SK-N-SH (cell line): ENCODE results near the gene FAM90A1. TPM values are rescaled to one million over a fixed set of nuclear protein-coding genes. Genes with fewer than 3 reads are reported as not detected.
"Not testable (repeated sequence)": the region's sequence is repeated elsewhere in the genome, so short reads cannot be mapped to it uniquely, and the experiment has no call there.

Source experiments
- CTCF ChIA-PET: fragments of 300-600, 350-600 bp; formaldehyde crosslinking; extraction: SDS; loops from one replicate; lab custom pipeline; 2021; lab: Yijun Ruan, JAX
- POLR2A ChIA-PET: fragments of 350-600 bp; sonication (Branson Sonifier 250); formaldehyde crosslinking; extraction: SDS; loops from one replicate; lab custom pipeline; 2020; ENCODE audit warnings: antibody characterized with exemption, inconsistent platforms; lab: Yijun Ruan, JAX
- DNase-seq: peaks from one replicate; pipeline ENCODE4 v3.0.0; 2012
- H2AFZ ChIP-seq: fragments of 200-600 bp; sonication (generic); 2 replicates; pipeline ENCODE4 v1.8.1; 2016; ENCODE audit warnings: antibody characterized with exemption, mild to moderate bottlenecking, low read depth
- H3F3A ChIP-seq: fragments of 200-600 bp; sonication (generic); replicated peaks from 2 replicates; pipeline ENCODE3; 2016; ENCODE audit warnings: antibody characterized with exemption, mild to moderate bottlenecking; ENCODE audit not compliant: insufficient read depth
- H3K27ac ChIP-seq, 2 experiments: fragments of 200-500 bp in 1 of 2; fragments of 200-600 bp in 1 of 2; sonication (Bioruptor generic) in 1 of 2; sonication (generic), shearing (Covaris generic) in 1 of 2; 2 replicates each; pipeline versions ENCODE4 v1.5.1 to v1.6.1; 2014 to 2016; ENCODE audit warnings: low read depth in 2 of 2, inconsistent platforms in 1 of 2, low read length in 1 of 2, mild to moderate bottlenecking in 1 of 2, mixed read lengths in 1 of 2
- H3K27me3 ChIP-seq: fragments of 200-600 bp; sonication (generic), shearing (Covaris generic); 2 replicates; pipeline ENCODE4 v1.6.1; 2016; ENCODE audit warnings: mixed run types; ENCODE audit not compliant: insufficient read depth
- H3K36me3 ChIP-seq, 2 experiments: fragments of 200-500 bp in 1 of 2; fragments of 200-600 bp in 1 of 2; sonication (Bioruptor generic) in 1 of 2; sonication (generic) in 1 of 2; replicated peaks in 1 of 2; 2 replicates each; pipeline versions ENCODE3 to v1.5.1; 2014 to 2016; ENCODE audit warnings: low read length in 1 of 2, mild to moderate bottlenecking in 1 of 2; ENCODE audit not compliant: insufficient read depth in 2 of 2, control insufficient read depth in 1 of 2
- H3K4me1 ChIP-seq, 2 experiments: fragments of 200-500 bp in 1 of 2; fragments of 200-600 bp in 1 of 2; sonication (Bioruptor generic) in 1 of 2; sonication (generic), shearing (Covaris generic) in 1 of 2; 2 replicates each; pipeline versions ENCODE4 v1.5.1 to v1.6.1; 2014 to 2016; ENCODE audit warnings: low read depth in 1 of 2, low read length in 1 of 2, mixed run types in 1 of 2; ENCODE audit not compliant: insufficient read depth in 2 of 2, control insufficient read depth in 1 of 2
- H3K4me2 ChIP-seq: fragments of 200-600 bp; sonication (generic), shearing (Covaris generic); 2 replicates; pipeline ENCODE4 v1.6.1; 2017; ENCODE audit warnings: mixed run types
- H3K4me3 ChIP-seq, 2 experiments: fragments of 200-500 bp in 1 of 2; fragments of 200-600 bp in 1 of 2; sonication (Bioruptor generic) in 1 of 2; sonication (generic), shearing (Covaris generic) in 1 of 2; 2 replicates each; pipeline versions ENCODE4 v1.5.1 to v1.8.1; 2014 to 2016; ENCODE audit warnings: low read depth in 2 of 2, inconsistent platforms in 1 of 2, low read length in 1 of 2, mild to moderate bottlenecking in 1 of 2, mixed read lengths in 1 of 2, moderate library complexity in 1 of 2
- H3K79me2 ChIP-seq: fragments of 200-600 bp; sonication (generic); 2 replicates; pipeline ENCODE4 v1.8.1; 2017; ENCODE audit warnings: mild to moderate bottlenecking; ENCODE audit not compliant: insufficient read depth
- H3K9ac ChIP-seq: fragments of 200-600 bp; sonication (generic); 2 replicates; pipeline ENCODE4 v1.6.1; 2017; ENCODE audit warnings: mixed run types
- H3K9me2 ChIP-seq: fragments of 200-600 bp; sonication (generic); 2 replicates; pipeline ENCODE4 v1.6.1; 2017; ENCODE audit warnings: mixed run types
- H3K9me3 ChIP-seq: fragments of 200-600 bp; sonication (generic); 2 replicates; pipeline ENCODE4 v1.6.1; 2017; ENCODE audit warnings: mixed run types, mild to moderate bottlenecking, moderate library complexity
- H4K20me1 ChIP-seq: fragments of 200-600 bp; sonication (generic); 2 replicates; pipeline ENCODE4 v1.6.1; 2017; ENCODE audit warnings: mild to moderate bottlenecking, mixed run types; ENCODE audit not compliant: insufficient read depth
- CHD2 ChIP-seq: fragments of 150-350 bp; IDR thresholded peaks from 2 replicates; pipeline ENCODE4 v1.6.1; 2018; ENCODE audit warnings: low read length; ENCODE audit not compliant: partially characterized antibody
- GABPA ChIP-seq: IDR thresholded peaks from 2 replicates; pipeline ENCODE4 v1.4.0; 2012; ENCODE audit warnings: low read depth, mild to moderate bottlenecking
- MXI1 ChIP-seq: IDR thresholded peaks from 2 replicates; pipeline ENCODE4 v1.6.1; 2012; ENCODE audit warnings: mild to moderate bottlenecking, low read depth, low read length, improper control_type of control experiment
- NFIC ChIP-seq: IDR thresholded peaks from 2 replicates; pipeline ENCODE4 v1.4.0; 2012; ENCODE audit warnings: borderline replicate concordance
- TAF1 ChIP-seq: IDR thresholded peaks from 2 replicates; pipeline ENCODE4 v1.6.1; 2012; ENCODE audit warnings: low read depth, mild to moderate bottlenecking, low read length, moderate library complexity, borderline replicate concordance
- USF1 ChIP-seq: IDR thresholded peaks from 2 replicates; pipeline ENCODE4 v1.4.0; 2012; ENCODE audit warnings: low read depth, borderline replicate concordance
- YY1 ChIP-seq: IDR thresholded peaks from 2 replicates; pipeline ENCODE4 v1.4.0; 2012; ENCODE audit warnings: low read depth, mild to moderate bottlenecking
- WGBS: methylation state at CpG from one replicate; pipeline ENCODE4 v1.1.6; 2017; ENCODE audit warnings: low lambda C conversion rate; 5-methylcytosine and 5-hydroxymethylcytosine counted together
- polyA plus RNA-seq, 3 experiments: library from polyadenylated mRNA; depleted of rRNA; stranded (reverse); fragments of >200 nt; gene quantifications; 2 replicates each; pipeline ENCODE4 v1.2.3, GENCODE V29; 2012
- TF ChIP-seq, protein P1 (sequence below): IDR thresholded peaks from 2 replicates; pipeline ENCODE4 v1.4.0; 2012; ENCODE audit warnings: low read depth

Gene FAM90A1
- polyA plus RNA-seq, 1 of the 3 experiments (the other 2 are of a cell fraction) = not detected

DNA sequence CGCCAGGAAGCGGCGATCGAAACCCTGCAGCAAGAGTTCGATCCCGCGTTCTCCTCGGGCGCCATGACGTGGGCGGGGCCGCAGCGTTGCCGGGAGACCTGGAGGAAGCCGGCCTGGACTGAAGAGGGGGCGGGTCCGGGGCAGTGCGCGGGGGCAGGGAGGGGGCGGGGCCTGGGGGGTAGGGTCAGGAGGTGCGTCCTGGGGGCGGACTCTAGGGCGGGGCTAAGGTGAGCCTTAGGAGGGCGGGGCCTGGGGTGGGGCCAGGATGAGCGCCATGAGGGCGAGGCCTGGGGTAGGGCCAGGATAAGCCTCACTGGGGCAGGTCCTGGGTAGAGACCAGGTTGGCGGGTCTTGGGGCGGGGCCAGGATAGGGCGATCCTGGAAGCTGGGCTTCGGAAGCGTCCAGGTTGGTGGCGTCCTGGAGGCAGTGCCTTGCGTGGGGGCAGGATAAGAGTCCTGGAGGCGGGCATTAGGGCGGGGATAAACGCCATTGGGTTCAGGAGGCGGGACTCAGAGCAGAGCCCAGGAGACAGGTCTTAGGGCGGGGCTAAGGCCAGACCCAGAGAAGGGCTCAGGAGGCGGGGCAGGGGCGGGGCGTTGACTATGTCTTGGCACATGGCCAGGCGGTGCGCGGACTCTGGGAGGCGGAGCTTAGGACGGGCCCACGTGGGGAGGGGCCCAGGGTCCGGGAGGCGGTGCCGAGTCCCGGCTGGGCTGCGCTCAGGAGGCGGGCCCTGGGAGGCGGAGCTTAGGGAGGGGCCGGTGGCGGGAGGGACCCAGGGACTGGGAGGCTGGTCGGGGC is 15.7 kb upstream of the FAM90A1 start:
- H3F3A ChIP-seq, H3K4me1 ChIP-seq, H3K9me2 ChIP-seq, POLR2A ChIA-PET, H3K36me3 ChIP-seq, H4K20me1 ChIP-seq, H3K79me2 ChIP-seq, H3K27me3 ChIP-seq, H2AFZ ChIP-seq, H3K9me3 ChIP-seq: not testable (repeated sequence)
- H3K9ac ChIP-seq = peak overlapping the region; percentile 80; the same call in 1 of the 2 replicates
- TF ChIP-seq CHD2 = peak; percentile 21
- TF ChIP-seq MXI1 = 0 out of 2 replicates have a peak, but pooled peaks have one; percentile 29
- TF ChIP-seq YY1 = peak; percentile 82
- TF ChIP-seq USF1 = peak; percentile 37; the same call in 1 of the 2 replicates
- 0 out of 2 replicates have a peak, but pooled peaks have one; percentile 10 for TF ChIP-seq GABPA
- TF ChIP-seq TAF1 = peak; percentile 45; the same call in 1 of the 2 replicates
- TF ChIP-seq NFIC = peak; percentile 57
- 2% methylated on average over 19 of the region's 57 CpGs for WGBS
- H3K4me2 ChIP-seq = peak overlapping the region; percentile 81
- H3K27ac ChIP-seq = peak overlapping the region; percentile 60 to 67; a peak in 3 of 4 replicates
- peak; percentile 92 for DNase-seq
- H3K4me3 ChIP-seq = peak overlapping the region; percentile 62 to 64
- CTCF ChIA-PET = interaction anchor here (0.6 to 1.1 kb wide), 2 partner anchors 12 to 153 kb away, joined by 3 read pairs; no protein-coding TSS in a partner anchor

GRCh38 chr12:8242622-8242879 is 15.1 kb upstream of the FAM90A1 start:
- 0% methylated on average over 8 of the region's 28 CpGs for WGBS
- DNase-seq, POLR2A ChIA-PET, H3K79me2 ChIP-seq, H3K4me1 ChIP-seq, H3F3A ChIP-seq, H3K9me3 ChIP-seq, H4K20me1 ChIP-seq, H3K36me3 ChIP-seq, H3K27me3 ChIP-seq, CTCF ChIA-PET, H3K9me2 ChIP-seq: not testable (repeated sequence)
- H3K4me3 ChIP-seq = peak overlapping the region; percentile 62 to 64
- peak overlapping the region; percentile 68; the same call in 1 of the 2 replicates for H2AFZ ChIP-seq
- H3K9ac ChIP-seq = peak overlapping the region; percentile 80
- peak overlapping the region; percentile 81 for H3K4me2 ChIP-seq
- H3K27ac ChIP-seq = peak overlapping the region; percentile 47 to 67; a peak in 3 of 4 replicates

- H2AFZ ChIP-seq = peak overlapping the region; percentile 68; the same call in 1 of the 2 replicates
- H3K27me3 ChIP-seq, H3K4me1 ChIP-seq, H3K9me2 ChIP-seq, CTCF ChIA-PET, H3K9me3 ChIP-seq, H3K79me2 ChIP-seq, POLR2A ChIA-PET, H4K20me1 ChIP-seq, H3K36me3 ChIP-seq, H3F3A ChIP-seq: not testable (repeated sequence)
- H3K4me2 ChIP-seq = peak overlapping the region; percentile 81
- H3K4me3 ChIP-seq = peak overlapping the region; percentile 62 to 64
- H3K27ac ChIP-seq = peak overlapping the region in 1 of 2 experiments; percentile 67; a peak in 3 of 4 replicates
- 11% methylated on average over 8 of the region's 20 CpGs for WGBS
- peak; percentile 12 for DNase-seq
- peak overlapping the region; percentile 80 for H3K9ac ChIP-seq
- TF ChIP-seq, protein P1, sequence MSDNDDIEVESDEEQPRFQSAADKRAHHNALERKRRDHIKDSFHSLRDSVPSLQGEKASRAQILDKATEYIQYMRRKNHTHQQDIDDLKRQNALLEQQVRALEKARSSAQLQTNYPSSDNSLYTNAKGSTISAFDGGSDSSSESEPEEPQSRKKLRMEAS = 0 out of 2 replicates have a peak, but pooled peaks have one; percentile 10
Observed at GRCh38 chr12:8241917-8242621, 14.7 kb upstream of the FAM90A1 start.

DNA sequence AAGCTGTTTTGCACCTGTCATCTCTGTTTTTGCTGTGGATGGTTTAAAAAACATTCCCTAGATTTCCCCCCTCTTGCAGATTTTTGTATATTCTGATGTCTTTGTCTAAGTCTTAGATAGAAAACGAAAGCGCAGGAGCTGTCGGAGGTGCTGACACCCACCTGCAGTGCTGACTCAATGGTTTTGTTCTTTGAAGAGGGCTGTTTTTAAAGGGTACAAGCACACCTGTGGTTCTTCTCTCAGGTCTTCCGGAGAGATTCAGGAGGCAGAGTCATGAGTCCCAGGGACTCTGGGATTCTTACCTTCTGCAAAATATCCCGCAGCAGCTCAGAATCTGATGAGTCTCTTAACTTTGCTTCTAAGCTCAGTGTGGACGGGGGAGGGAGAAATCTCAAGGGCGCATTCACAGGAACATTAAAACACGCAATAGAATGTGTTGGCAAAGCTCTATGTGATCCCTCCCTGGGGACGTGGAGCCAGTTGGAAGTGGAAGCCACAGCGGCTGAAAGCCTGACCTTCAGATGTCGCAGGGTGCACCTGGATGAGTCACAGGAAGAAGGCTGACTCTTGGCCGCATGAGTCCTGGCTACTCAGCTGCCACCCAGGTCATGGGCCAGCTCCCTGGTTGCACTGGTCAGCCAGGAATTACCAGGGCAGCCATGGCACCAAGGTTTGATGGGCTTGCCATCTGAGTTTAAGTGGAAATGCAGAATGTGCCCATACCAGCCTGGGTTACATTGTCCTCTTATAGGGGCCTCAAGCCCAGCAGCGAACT is 13.1 kb upstream of the FAM90A1 start:
- H3K27me3 ChIP-seq, H3K9me2 ChIP-seq, H3K4me1 ChIP-seq, H3K9me3 ChIP-seq, CTCF ChIA-PET, H3K9ac ChIP-seq, H3K4me3 ChIP-seq, DNase-seq, H3F3A ChIP-seq, H2AFZ ChIP-seq, POLR2A ChIA-PET, H3K79me2 ChIP-seq, H3K36me3 ChIP-seq, H3K27ac ChIP-seq, H4K20me1 ChIP-seq, H3K4me2 ChIP-seq: not testable (repeated sequence)
- 89% methylated on average over 12 of the region's 13 CpGs for WGBS
